ENCODE data around the gene HDAC1. TPM values are rescaled to one million over a fixed set of nuclear protein-coding genes. Genes with fewer than 3 reads are reported as not detected.
A peak's percentile ranks its signal among the peaks of the same experiment; 100 is the strongest.

Gene HDAC1
- total and polyA plus RNA-seq, 2 of the 13 experiments (the other 11 are each of a cell fraction or from before 2014, with no cell fraction given): 93.5 to 189 TPM

- TF ChIP-seq MAFF (IDR thresholded peaks at IDR 0.05; ENCODE audit: low read depth, low read length) (no peak), SMYD3 (CRISPR knock-in tag; IDR thresholded peaks at IDR 0.05) (no peak), ZNF33B (CRISPR knock-in tag; IDR thresholded peaks at IDR 0.05) (no peak; the same call in 1 of the 2 replicates), ZNF775 (CRISPR knock-in tag; IDR thresholded peaks at IDR 0.05; ENCODE audit: borderline replicate concordance) (no peak), AHR (CRISPR knock-in tag; IDR thresholded peaks at IDR 0.05) (peak; percentile 71; the same call in 1 of the 2 replicates), SCMH1 (CRISPR knock-in tag; IDR thresholded peaks at IDR 0.05; ENCODE audit: borderline replicate concordance) (no peak), ZNF317 (CRISPR knock-in tag; IDR thresholded peaks at IDR 0.05) (no peak), ZNF260 (CRISPR knock-in tag; IDR thresholded peaks at IDR 0.05; ENCODE audit: borderline replicate concordance, low read depth) (no peak), ZBTB49 (CRISPR knock-in tag; IDR thresholded peaks at IDR 0.05; ENCODE audit: borderline replicate concordance) (no peak), RELA (CRISPR knock-in tag; IDR thresholded peaks at IDR 0.05) (peak; percentile 76; the same call in 1 of the 2 replicates), NR2F6 (IDR thresholded peaks at IDR 0.05) (no peak), NR2F6 (CRISPR knock-in tag; IDR thresholded peaks at IDR 0.05) (no peak; the same call in 1 of the 2 replicates), IRF9 (CRISPR knock-in tag; IDR thresholded peaks at IDR 0.05; ENCODE audit: borderline replicate concordance) (peak; percentile 16; the same call in 1 of the 2 replicates), ZFP1 (CRISPR knock-in tag; IDR thresholded peaks at IDR 0.05) (no peak), PLSCR1 (CRISPR knock-in tag; IDR thresholded peaks at IDR 0.05; ENCODE audit: borderline replicate concordance) (no peak), ZNF704 (CRISPR knock-in tag; IDR thresholded peaks at IDR 0.05; ENCODE audit: borderline replicate concordance) (peak; percentile 24; the same call in 1 of the 2 replicates), ATF3 (CRISPR knock-in tag; IDR thresholded peaks at IDR 0.05) (0 out of 2 replicates have a peak, but pooled peaks have one; percentile 9), ZNF296 (CRISPR knock-in tag; conservative IDR thresholded peaks at IDR 0.05) (no peak), GATA4 (IDR thresholded peaks at IDR 0.05; ENCODE audit: borderline replicate concordance, low read depth) (no peak), PHF20 (CRISPR knock-in tag; IDR thresholded peaks at IDR 0.05) (peak; percentile 12; the same call in 1 of the 2 replicates), SYNCRIP (IDR thresholded peaks at IDR 0.05; ENCODE audit: insufficient read depth, low read depth, low read length) (no peak), GABPB1 (CRISPR knock-in tag; IDR thresholded peaks at IDR 0.05) (peak; percentile 67), ZNF383 (CRISPR knock-in tag; IDR thresholded peaks at IDR 0.05; ENCODE audit: borderline replicate concordance) (no peak), ZNF326 (CRISPR knock-in tag; IDR thresholded peaks at IDR 0.05; ENCODE audit: borderline replicate concordance) (no peak)
These were observed 59.7 kb downstream of the HDAC1 start (continued) for GRCh38 chr1:32351399-32352238.

All from HepG2 (cell line).